K562 (cell line): ENCODE measurements around the gene SLC16A2.

ENCODE experiments used
- CBX5 ChIP-seq: IDR thresholded peaks from 2 replicates; pipeline ENCODE4 v1.6.1; 2014; ENCODE audit warnings: low read depth, borderline replicate concordance
- CEBPB ChIP-seq: fragments of 450-650 bp; IDR thresholded peaks from 2 replicates; pipeline ENCODE4 v1.6.1; 2016; ENCODE audit warnings: missing genetic modification characterization, missing compliant biosample characterization
- CTCF ChIP-seq, 3 experiments: IDR thresholded peaks in 2 of 3; conservative IDR thresholded peaks in 1 of 3; 2 replicates each; pipeline ENCODE4 v1.5.1; 2011 to 2012; ENCODE audit warnings: low read length in 3 of 3, mild to moderate bottlenecking in 3 of 3, control low read depth in 2 of 3, improper control_type of control experiment in 1 of 3, inconsistent platforms in 1 of 3, low read depth in 1 of 3, mixed read lengths in 1 of 3, moderate library complexity in 1 of 3; ENCODE audit not compliant: insufficient read depth in 2 of 3
- IRF9 ChIP-seq: fragments of 450-650 bp; IDR thresholded peaks from 2 replicates; pipeline ENCODE4 v1.6.1; 2016; ENCODE audit warnings: missing biosample characterization, missing genetic modification characterization
- MAFK ChIP-seq: IDR thresholded peaks from 2 replicates; pipeline ENCODE4 v1.6.1; 2011; ENCODE audit warnings: low read length, improper control_type of control experiment
- SRSF1 ChIP-seq: fragments of 200-400 bp; formaldehyde crosslinking; IDR thresholded peaks from 2 replicates; pipeline ENCODE4 v1.6.1; 2017; ENCODE audit warnings: mild to moderate bottlenecking, low read depth, low read length, moderate library complexity
- ZBTB40 ChIP-seq, 2 experiments: fragments of 450-650 bp in 1 of 2; sonication (generic) in 1 of 2; formaldehyde crosslinking in 1 of 2; IDR thresholded peaks; 2 replicates each; pipeline versions ENCODE4 v1.7.1 to v1.9.0; 2016 to 2022; ENCODE audit warnings: inconsistent platforms in 1 of 2, mild to moderate bottlenecking in 1 of 2, missing genetic modification reagents in 1 of 2
- ZZZ3 ChIP-seq: fragments of 450-650 bp; IDR thresholded peaks from 2 replicates; pipeline ENCODE4 v1.6.1; 2016; ENCODE audit warnings: antibody characterized with exemption, mild to moderate bottlenecking, moderate library complexity

- TF ChIP-seq CEBPB (tag) (no peak), SRSF1 (no peak), ZZZ3 (no peak), MAFK (no peak), IRF9 (tag) (no peak), CTCF (IDR thresholded peaks at IDR 0.05 in 2 of 3, conservative IDR thresholded peaks at IDR 0.05 in 1 of 3; ENCODE audit: insufficient read depth in 2 of 3, low read depth in 1 of 3, low read length in 3 of 3) (no peak), CBX5 (no peak), ZBTB40 (IDR thresholded peaks at IDR 0.05) (no peak), ZBTB40 (CRISPR knock-in tag; IDR thresholded peaks at IDR 0.05) (no peak)
These were observed 69.0 kb downstream of the SLC16A2 start for GRCh38 chrX:74490247-74490646.
